ENCODE results near the gene RC3H2. TPM values are rescaled to one million over a fixed set of nuclear protein-coding genes. Genes with fewer than 3 reads are reported as not detected.
"Not testable (repeated sequence)": the region's sequence is repeated elsewhere in the genome, so short reads cannot be mapped to it uniquely, and the experiment has no call there.

RC3H2 gene
- total RNA-seq, 2 donors from 2014 or later = 34.4 to 44.9 TPM

DNA sequence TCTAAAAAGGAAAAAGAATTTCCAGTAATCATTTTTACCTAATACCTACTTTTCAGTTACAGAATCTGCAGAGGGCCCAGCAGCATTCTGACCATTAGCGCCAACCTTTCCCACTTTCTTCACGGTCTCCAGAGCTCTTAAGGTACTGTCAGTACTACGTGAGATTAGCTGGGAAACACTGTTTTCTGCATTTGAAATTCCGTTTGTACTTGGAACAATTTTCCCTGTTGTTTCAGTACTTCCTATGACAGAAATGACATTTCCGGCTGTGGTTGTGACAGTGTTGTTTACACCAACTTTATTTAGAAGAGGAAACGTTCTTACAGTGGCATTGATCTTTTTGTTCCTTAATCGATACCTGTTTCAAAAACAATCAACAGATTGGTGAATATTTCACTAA is 39.9 kb downstream of the RC3H2 start:
- no peak for DNase-seq
- no peak overlapping the region for H3K9ac ChIP-seq (ENCODE audit: low read depth in 2 of 2, low read length in 2 of 2)
- H3K9me3 ChIP-seq = no peaks in the 10 kb centered on the region
- no peaks in the 10 kb centered on the region for H3K27me3 ChIP-seq
- H3K4me1 ChIP-seq = no peaks in the 10 kb centered on the region
- H3K4me3 ChIP-seq = no peak overlapping the region
- TF ChIP-seq, protein P1, sequence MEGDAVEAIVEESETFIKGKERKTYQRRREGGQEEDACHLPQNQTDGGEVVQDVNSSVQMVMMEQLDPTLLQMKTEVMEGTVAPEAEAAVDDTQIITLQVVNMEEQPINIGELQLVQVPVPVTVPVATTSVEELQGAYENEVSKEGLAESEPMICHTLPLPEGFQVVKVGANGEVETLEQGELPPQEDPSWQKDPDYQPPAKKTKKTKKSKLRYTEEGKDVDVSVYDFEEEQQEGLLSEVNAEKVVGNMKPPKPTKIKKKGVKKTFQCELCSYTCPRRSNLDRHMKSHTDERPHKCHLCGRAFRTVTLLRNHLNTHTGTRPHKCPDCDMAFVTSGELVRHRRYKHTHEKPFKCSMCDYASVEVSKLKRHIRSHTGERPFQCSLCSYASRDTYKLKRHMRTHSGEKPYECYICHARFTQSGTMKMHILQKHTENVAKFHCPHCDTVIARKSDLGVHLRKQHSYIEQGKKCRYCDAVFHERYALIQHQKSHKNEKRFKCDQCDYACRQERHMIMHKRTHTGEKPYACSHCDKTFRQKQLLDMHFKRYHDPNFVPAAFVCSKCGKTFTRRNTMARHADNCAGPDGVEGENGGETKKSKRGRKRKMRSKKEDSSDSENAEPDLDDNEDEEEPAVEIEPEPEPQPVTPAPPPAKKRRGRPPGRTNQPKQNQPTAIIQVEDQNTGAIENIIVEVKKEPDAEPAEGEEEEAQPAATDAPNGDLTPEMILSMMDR (IDR thresholded peaks at IDR 0.05) = no peak
- H3K27ac ChIP-seq = no peak overlapping the region
- peaks cover 6% of the 10 kb centered on the region for H3K36me3 ChIP-seq
- intact Hi-C loops (cut with DNase I) = no loop called here

DNA sequence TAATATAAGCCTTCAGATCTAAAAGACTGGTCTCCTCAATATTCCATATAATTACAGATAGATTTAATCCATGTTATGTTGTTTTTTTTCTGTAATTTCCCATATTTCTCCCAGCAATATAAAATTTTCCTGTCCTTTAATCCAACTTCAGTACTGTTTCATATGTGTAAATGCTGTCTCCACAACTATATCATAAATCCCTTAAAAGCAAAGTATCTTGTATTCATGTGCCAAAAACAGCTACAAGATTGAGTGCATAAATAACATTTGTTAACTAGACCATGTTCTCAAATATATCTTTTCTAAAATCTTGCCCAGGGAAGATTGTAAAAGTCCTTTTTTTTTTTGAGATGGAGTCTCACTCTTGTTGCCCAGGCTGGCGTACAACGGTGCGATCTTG is 41.8 kb downstream of the RC3H2 start:
- H3K36me3 ChIP-seq = peaks cover 5% of the 10 kb centered on the region
- intact Hi-C loops (cut with DNase I) = no loop called here
- no peak overlapping the region for H3K4me3 ChIP-seq
- no peaks in the 10 kb centered on the region for H3K27me3 ChIP-seq
- H3K27ac ChIP-seq = no peak overlapping the region
- TF ChIP-seq, protein P1 (IDR thresholded peaks at IDR 0.05) = no peak
- H3K4me1 ChIP-seq = no peaks in the 10 kb centered on the region
- no peak overlapping the region for H3K9ac ChIP-seq (ENCODE audit: low read depth in 2 of 2, low read length in 2 of 2)
- no peak for DNase-seq
- H3K9me3 ChIP-seq = no peaks in the 10 kb centered on the region

DNA sequence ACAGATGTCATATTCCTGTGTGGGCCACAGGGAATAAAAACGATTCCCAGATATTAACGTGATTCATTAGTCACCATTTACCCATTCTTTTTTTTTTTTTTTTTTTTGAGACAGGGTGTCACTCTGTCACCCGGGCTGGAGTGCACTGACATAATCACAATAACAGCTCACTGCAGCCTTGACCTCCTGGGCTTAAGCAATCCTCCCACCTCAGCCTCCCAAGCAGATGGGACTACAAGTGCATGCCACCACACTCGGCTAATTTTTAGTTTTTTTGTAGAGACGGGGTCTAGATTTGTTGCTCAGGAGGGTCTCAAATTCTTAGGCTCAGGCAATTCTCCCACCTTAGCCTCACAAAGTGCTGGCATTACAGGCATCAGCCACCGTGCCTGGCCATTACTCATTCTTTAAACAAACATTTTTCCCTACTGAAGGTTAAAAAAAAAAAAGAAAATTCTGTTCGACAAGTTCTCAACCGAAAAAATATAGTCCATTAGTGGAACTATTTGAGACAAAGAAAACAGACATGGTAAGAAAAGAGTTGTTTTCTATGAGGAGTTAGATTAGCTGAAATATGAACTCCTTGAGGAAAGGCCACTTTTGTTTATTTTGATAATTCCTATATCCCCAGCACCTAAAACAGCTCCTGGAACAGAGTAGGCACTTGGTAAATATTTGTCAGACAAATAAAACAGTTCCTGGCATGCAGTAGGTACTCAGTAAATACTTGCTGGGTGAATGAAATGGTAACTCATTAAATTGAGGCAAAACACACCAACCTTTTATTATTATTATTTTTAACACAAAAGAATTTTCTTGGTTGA is 44.6 kb downstream of the RC3H2 start:
- H3K9ac ChIP-seq (ENCODE audit: low read depth in 2 of 2, low read length in 2 of 2) = no peak overlapping the region

DNA sequence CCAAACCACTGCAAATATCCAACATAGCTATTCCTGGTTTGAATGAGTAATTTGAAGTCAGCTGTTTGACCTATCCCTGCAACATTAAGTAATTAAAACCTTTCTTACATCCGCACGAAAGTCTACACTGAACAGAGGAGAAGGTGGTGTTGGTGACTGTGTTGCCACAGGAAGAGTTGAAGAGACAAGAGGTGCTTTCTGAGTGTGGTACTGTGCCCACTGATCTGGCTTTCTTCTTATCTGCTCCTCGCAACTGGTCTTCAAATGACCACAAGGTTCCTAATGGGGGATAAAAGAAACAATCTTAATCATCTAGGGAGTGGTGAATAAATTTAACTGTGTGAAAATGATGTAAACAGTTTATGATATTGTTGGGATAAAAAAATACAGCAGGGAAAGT is 47.3 kb downstream of the RC3H2 start:
- Histone ChIP-seq H3K4me3 (no peak overlapping the region), H3K27me3 (no peaks in the 10 kb centered on the region), H3K36me3 (peaks cover 23% of the 10 kb centered on the region), H3K9me3 (no peaks in the 10 kb centered on the region), H3K4me1 (no peaks in the 10 kb centered on the region), H3K9ac (ENCODE audit: low read depth in 2 of 2, low read length in 2 of 2) (no peak overlapping the region), H3K27ac (no peak overlapping the region)
- intact Hi-C loops (cut with DNase I) = no loop called here
- TF ChIP-seq, protein P1 (IDR thresholded peaks at IDR 0.05) = no peak
- no peak for DNase-seq

More for the DNA sequence above, 44.6 kb downstream of the RC3H2 start:
- Histone ChIP-seq H3K9me3 (no peaks in the 10 kb centered on the region), H3K27ac (no peak overlapping the region), H3K4me3 (no peak overlapping the region), H3K4me1 (no peaks in the 10 kb centered on the region), H3K27me3 (no peaks in the 10 kb centered on the region), H3K36me3 (peaks cover 10% of the 10 kb centered on the region)
- intact Hi-C loops (cut with DNase I) = no loop called here
- no peak for DNase-seq
- TF ChIP-seq, protein P1 (IDR thresholded peaks at IDR 0.05) = no peak

DNA sequence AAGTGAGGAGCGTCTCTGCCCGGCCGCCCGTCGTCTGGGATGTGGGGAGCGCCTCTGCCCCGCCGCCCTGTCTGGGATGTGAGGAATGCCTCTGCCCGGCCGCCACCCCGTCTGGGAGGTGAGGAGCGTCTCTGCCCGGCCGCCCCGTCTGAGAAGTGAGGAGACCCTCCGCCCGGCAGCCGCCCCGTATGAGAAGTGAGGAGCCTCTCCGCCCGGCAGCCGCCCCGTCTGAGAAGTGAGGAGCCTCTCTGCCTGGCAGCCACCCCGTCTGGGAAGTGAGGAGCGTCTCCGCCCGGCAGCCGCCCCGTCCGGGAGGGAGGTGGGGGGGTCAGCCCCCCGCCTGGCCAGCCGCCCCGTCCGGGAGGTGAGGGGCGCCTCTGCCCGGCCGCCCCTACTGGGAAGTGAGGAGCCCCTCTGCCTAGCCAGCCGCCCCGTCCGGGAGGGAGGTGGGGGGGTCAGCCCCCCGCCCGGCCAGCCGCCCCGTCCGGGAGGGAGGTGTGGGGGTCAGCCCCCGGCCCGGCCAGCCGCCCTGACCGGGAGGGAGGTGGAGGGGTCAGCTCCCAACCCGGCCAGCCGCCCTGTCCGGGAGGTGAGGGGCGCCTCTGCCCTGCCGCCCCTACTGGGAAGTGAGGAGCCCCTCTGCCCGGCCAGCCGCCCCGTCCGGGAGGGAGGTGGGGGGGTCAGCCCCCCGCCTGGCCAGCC is 52.9 kb downstream of the RC3H2 start:
- H3K4me3 ChIP-seq; H3K27me3 ChIP-seq; H3K9me3 ChIP-seq; H3K27ac ChIP-seq; H3K9ac ChIP-seq (ENCODE audit: low read depth in 2 of 2, low read length in 2 of 2); intact Hi-C loops (cut with DNase I); H3K4me1 ChIP-seq; DNase-seq: not testable (repeated sequence)
- peaks cover 30% of the 10 kb centered on the region for H3K36me3 ChIP-seq
